Epithelial cell of proximal tubule (primary cell): ENCODE measurements around the gene PYGO2. TPM values are rescaled to one million over a fixed set of nuclear protein-coding genes. Genes with fewer than 3 reads are reported as not detected.

Source experiments
- DNase-seq: peaks from one replicate; pipeline ENCODE4 v3.0.0-alpha.2; 2011; ENCODE audit warnings: low read depth
- H3K4me3 ChIP-seq: 2 replicates; pipeline ENCODE4 v1.5.1; 2011; ENCODE audit warnings: low read depth, mild to moderate bottlenecking, low read length
- CTCF ChIP-seq: conservative IDR thresholded peaks from 2 replicates; pipeline ENCODE4 v1.5.1; 2012; ENCODE audit warnings: low read depth, mild to moderate bottlenecking, low read length
- total RNA-seq: library from RNA; depleted of rRNA; stranded (reverse); fragments of >200 nt; gene quantifications from 2 replicates; pipeline ENCODE4 v1.2.3, GENCODE V29; 2015

PYGO2 gene
- 16.0 and 23.7 TPM in 2 replicates for total RNA-seq

GRCh38 chr1:154961207-154962155 is at the start of gene PYGO2:
Gene PYGO2 (minus strand): TSS chr1:154961782. CDS start chr1:154961576, 206 bp downstream.
- DNase-seq: no peak
- H3K4me3 ChIP-seq: peak within 1 kb of the TSS; percentile 77
- peak; percentile 35 for TF ChIP-seq CTCF

DNA sequence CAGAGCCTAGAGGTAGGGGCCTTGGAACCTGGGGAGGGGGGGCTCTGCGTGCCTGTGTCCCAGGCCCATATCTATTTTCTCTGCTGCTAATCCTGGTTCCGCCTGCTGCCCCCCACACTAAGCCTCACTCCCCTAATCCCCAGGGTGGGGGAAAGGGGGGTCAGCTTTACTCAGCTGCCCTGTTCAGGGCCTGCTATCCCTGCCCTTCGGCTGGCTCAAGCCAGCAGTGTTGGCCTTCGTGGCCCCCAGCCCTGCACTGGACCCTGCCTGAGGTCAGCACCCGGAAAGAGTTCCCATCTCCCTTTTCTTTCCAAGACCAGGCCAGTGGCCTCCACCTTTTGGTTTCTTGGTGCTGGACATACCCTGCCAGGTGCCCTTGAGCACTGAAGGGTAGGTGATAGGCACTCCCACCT is 49.4 kb upstream of the PYGO2 start:
- no peak overlapping the region for H3K4me3 ChIP-seq
- no peak for DNase-seq
- no peak for TF ChIP-seq CTCF

- TF ChIP-seq CTCF: no peak
- no peak for DNase-seq
- no peak overlapping the region for H3K4me3 ChIP-seq
These were observed 48.8 kb upstream of the PYGO2 start for GRCh38 chr1:155010211-155010918.

GRCh38 chr1:155009742-155010141 is 48.2 kb upstream of the PYGO2 start:
- DNase-seq: no peak
- H3K4me3 ChIP-seq: no peak overlapping the region
- TF ChIP-seq CTCF: no peak

DNA sequence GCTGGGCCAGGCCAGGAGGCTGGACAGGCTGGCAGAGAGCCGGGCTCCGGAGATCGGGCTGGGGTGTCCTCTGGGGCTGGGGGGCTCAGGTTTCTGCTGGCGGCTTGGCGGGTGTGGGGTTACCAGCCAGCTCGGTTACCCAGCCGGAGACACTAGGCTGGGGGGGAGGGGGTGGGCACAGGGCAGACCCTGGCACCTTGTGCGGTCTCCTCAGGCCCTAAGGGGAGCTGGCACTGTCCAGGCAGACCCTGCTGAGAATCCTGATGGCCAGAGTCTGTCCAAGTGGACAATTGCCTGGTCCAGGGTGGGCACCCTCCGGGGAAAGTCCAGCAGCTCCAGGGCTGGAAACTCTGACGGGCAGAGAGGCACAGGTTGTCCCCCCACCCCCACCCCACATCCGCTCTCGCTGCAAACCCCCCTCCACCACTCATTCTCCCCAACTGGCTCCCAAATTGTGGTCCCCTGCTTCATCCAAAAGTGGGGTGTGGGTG is 47.7 kb upstream of the PYGO2 start:
- no peak overlapping the region for H3K4me3 ChIP-seq
- no peak for DNase-seq
- TF ChIP-seq CTCF: no peak

- no peak for DNase-seq
- TF ChIP-seq CTCF: no peak
- no peak overlapping the region for H3K4me3 ChIP-seq
These were observed 46.7 kb upstream of the PYGO2 start for GRCh38 chr1:155008015-155008941.
